K562 (cell line): Measurements from ENCODE around the gene NFE2. TPM values are rescaled to one million over a fixed set of nuclear protein-coding genes. Genes with fewer than 3 reads are reported as not detected.

Experiments
- ADNP ChIP-seq: fragments of 200-800 bp; sonication (Bioruptor generic); IDR thresholded peaks from 2 replicates; pipeline ENCODE4 v1.6.1; 2016; ENCODE audit warnings: missing genetic modification characterization, missing compliant biosample characterization
- CHD2 ChIP-seq: IDR thresholded peaks from 2 replicates; pipeline ENCODE4 v1.6.1; 2011; ENCODE audit warnings: low read depth, low read length
- CREB1 ChIP-seq, 2 experiments: sonication (generic) in 1 of 2; formaldehyde crosslinking in 1 of 2; IDR thresholded peaks; 2 replicates each; pipeline versions ENCODE4 v1.6.1 to v1.8.0; 2012 to 2022; ENCODE audit warnings: inconsistent platforms in 1 of 2, mild to moderate bottlenecking in 1 of 2, missing genetic modification reagents in 1 of 2, moderate library complexity in 1 of 2
- DPF2 ChIP-seq: fragments of 450-650 bp; IDR thresholded peaks from 2 replicates; pipeline ENCODE4 v1.6.1; 2016
- HNRNPUL1 ChIP-seq: fragments of 200-400 bp; formaldehyde crosslinking; IDR thresholded peaks from 2 replicates; pipeline ENCODE4 v1.6.1; 2017; ENCODE audit warnings: low read length
- KLF16 ChIP-seq: IDR thresholded peaks from 2 replicates; pipeline ENCODE4 v1.6.1; 2016; ENCODE audit warnings: antibody characterized with exemption
- L3MBTL2 ChIP-seq: fragments of 450-650 bp; IDR thresholded peaks from 2 replicates; pipeline ENCODE4 v1.6.1; 2016; ENCODE audit warnings: mild to moderate bottlenecking, moderate library complexity
- MCM2 ChIP-seq: fragments of 450-650 bp; IDR thresholded peaks from 2 replicates; pipeline ENCODE4 v1.6.1; 2017; ENCODE audit warnings: low read depth, mild to moderate bottlenecking
- MYBL2 ChIP-seq, 2 experiments: fragments of 450-650 bp in 1 of 2; sonication (generic) in 1 of 2; formaldehyde crosslinking in 1 of 2; IDR thresholded peaks; 2 replicates each; pipeline versions ENCODE4 v1.6.1 to v1.8.1; 2017 to 2022; ENCODE audit warnings: borderline replicate concordance in 1 of 2, inconsistent platforms in 1 of 2, low read depth in 1 of 2, mild to moderate bottlenecking in 1 of 2, missing genetic modification reagents in 1 of 2, moderate library complexity in 1 of 2
- RBM22 ChIP-seq: fragments of 200-400 bp; formaldehyde crosslinking; IDR thresholded peaks from 2 replicates; pipeline ENCODE4 v1.6.1; 2018; ENCODE audit warnings: low read length, low read depth; ENCODE audit not compliant: poor library complexity, severe bottlenecking
- REST ChIP-seq, 2 experiments: fragments of 450-650 bp; formaldehyde crosslinking in 1 of 2; IDR thresholded peaks; 2 replicates each; pipeline versions ENCODE4 v1.4.0 to v1.6.1; 2014 to 2020; ENCODE audit warnings: mild to moderate bottlenecking in 2 of 2, borderline replicate concordance in 1 of 2, low read depth in 1 of 2
- RNF219 ChIP-seq: fragments of 250-450 bp; sonication (Bioruptor Pico); IDR thresholded peaks from 2 replicates; pipeline ENCODE4 v1.5.0; 2022; ENCODE audit warnings: mild to moderate bottlenecking
- TFE3 ChIP-seq: fragments of 450-650 bp; formaldehyde crosslinking; IDR thresholded peaks from 2 replicates; pipeline ENCODE4 v1.4.0; 2020; ENCODE audit warnings: mild to moderate bottlenecking, mixed read lengths
- ZNF695 ChIP-seq: fragments of 450-650 bp; formaldehyde crosslinking; IDR thresholded peaks from 2 replicates; pipeline ENCODE4 v1.4.0; 2020; ENCODE audit warnings: mild to moderate bottlenecking, moderate library complexity
- polyA plus RNA-seq, 8 experiments: library from polyadenylated mRNA; depleted of rRNA in 4 of 8; stranded (reverse) in 5 of 8; unstranded in 3 of 8; fragments of >200 nt; fragmentation: Nextera tagmentation in 2 of 8; fragmentation: Illumina TruSeq in 1 of 8; extraction: Ambion mirVana in 2 of 8; extraction: Trizol in 1 of 8; gene quantifications; 2 replicates each; pipeline versions ENCODE4 v1.2.1 to v1.2.3, GENCODE V29; 2011 to 2014; ENCODE audit warnings: inconsistent platforms in 1 of 8, missing spikeins in 1 of 8
- total RNA-seq, 7 experiments: library from RNA; depleted of rRNA in 6 of 7; stranded (reverse); fragments of >200 nt in 6 of 7; fragmentation: Illumina TruSeq in 2 of 7; extraction: Trizol in 2 of 7; gene quantifications; 2 replicates each; pipeline versions ENCODE4 v1.2.1 to v1.2.3, GENCODE V29; 2011 to 2021; ENCODE audit warnings: low replicate concordance in 1 of 7

Gene NFE2
- total and polyA plus RNA-seq, 9 of the 15 experiments (the other 6 are each of a cell fraction or from before 2014, with no cell fraction given), result 12.3 to 282 (median 208) TPM

DNA sequence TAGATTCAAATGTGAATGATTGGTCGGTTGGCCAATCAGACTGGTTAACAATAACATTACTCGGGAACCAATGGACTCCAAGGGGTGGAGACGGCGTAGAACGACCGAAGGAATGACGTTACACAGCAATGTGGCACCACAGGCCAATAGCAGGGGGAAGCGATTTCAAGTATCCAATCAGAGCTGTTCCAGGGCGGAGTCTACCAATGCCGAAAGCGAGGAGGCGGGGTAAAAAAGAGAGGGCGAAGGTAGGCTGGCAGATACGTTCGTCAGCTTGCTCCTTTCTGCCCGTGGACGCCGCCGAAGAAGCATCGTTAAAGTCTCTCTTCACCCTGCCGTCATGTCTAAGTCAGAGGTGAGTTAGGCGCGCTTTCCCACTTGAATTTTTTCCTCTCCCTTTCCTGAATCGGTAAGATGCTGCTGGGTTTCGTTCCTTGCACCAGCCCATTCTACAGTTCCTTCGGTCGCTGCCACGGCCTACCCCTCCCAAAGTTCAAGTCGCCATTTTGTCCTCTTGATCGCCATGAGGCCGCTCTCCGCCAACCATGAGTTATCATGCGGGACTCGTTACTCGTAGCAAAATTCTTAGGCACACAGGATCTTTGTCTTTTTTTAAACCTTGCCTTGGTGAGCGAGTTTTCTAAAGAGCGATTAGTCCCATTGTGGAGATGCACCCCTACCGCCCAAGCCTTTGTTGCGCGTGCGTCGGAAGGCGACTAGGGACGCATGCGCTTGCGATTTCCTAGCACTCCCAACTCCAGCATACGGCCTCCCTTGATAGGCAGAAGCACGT lies 20.2 kb downstream of the NFE2 start, which contains the start of gene HNRNPA1 (continued):
- TF ChIP-seq MCM2 (no peak), CREB1 (IDR thresholded peaks at IDR 0.05) (peak; percentile 93), CREB1 (CRISPR knock-in tag; IDR thresholded peaks at IDR 0.05) (peak; percentile 92), TFE3 (CRISPR knock-in tag) (no peak), RBM22 (no peak), KLF16 (no peak), DPF2 (no peak), MYBL2 (IDR thresholded peaks at IDR 0.05; ENCODE audit: low read depth) (no peak), MYBL2 (CRISPR knock-in tag; IDR thresholded peaks at IDR 0.05; ENCODE audit: borderline replicate concordance) (no peak), ADNP (tag) (no peak), HNRNPUL1 (no peak), CHD2 (peak; percentile 88), L3MBTL2 (peak; percentile 35), ZNF695 (no peak), RNF219 (CRISPR knock-in tag) (no peak), REST (IDR thresholded peaks at IDR 0.05; ENCODE audit: borderline replicate concordance) (no peak), REST (CRISPR knock-in tag; IDR thresholded peaks at IDR 0.05; ENCODE audit: low read depth) (no peak; the same call in 1 of the 2 replicates)
